GM12892 (cell line): ENCODE measurements around the gene CDC73.

Source experiments
- DNase-seq: peaks from one replicate; pipeline ENCODE4 v3.0.0; 2011; ENCODE audit not compliant: insufficient read length
- FAIRE-seq: peaks from 2 replicates; lab custom pipeline; 2011; peaks lifted over from hg19 to GRCh38; lab: Jason Lieb, UNC
- POLR2A ChIP-seq: IDR thresholded peaks from 2 replicates; pipeline ENCODE4 v1.6.1; 2011; ENCODE audit warnings: low read depth, low read length, control low read depth
- POLR2AphosphoS5 ChIP-seq: IDR thresholded peaks from 2 replicates; pipeline ENCODE4 v1.6.1; 2011; ENCODE audit warnings: low read depth, low read length, control low read depth
- TAF1 ChIP-seq: IDR thresholded peaks from 2 replicates; pipeline ENCODE4 v1.6.1; 2011; ENCODE audit warnings: low read depth, mild to moderate bottlenecking, control low read depth, low read length, borderline replicate concordance

The CDC73 gene

DNA sequence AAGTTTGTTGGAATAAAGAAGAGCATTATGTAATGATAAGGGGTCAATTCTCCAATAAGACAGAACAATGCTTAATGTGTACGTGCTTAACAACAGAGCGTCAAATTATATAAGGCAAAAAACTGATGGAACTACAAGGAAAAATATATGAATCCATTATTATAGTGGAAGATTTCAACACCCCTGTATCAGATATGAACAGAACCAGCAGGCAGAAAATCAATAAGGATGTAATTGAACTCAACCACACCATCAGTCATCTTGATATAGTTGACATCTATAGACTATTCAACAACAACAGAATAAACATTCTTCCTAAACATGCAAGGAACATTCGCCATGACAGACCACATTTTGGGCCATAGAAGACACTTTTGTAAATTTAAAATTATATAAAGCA is 3.6 kb upstream of the CDC73 start:
- no peak for DNase-seq
- TF ChIP-seq POLR2A (no peak), POLR2AphosphoS5 (no peak), TAF1 (no peak)
- FAIRE-seq, result no peak

- FAIRE-seq, result no peak
- no peak for TF ChIP-seq POLR2AphosphoS5
- no peak for TF ChIP-seq POLR2A
- no peak for TF ChIP-seq TAF1
- DNase-seq, result no peak
Observed at GRCh38 chr1:193118803-193119730, 2.8 kb upstream of the CDC73 start.

- no peak for DNase-seq
- no peak for TF ChIP-seq TAF1
- TF ChIP-seq POLR2A, result no peak
- no peak for TF ChIP-seq POLR2AphosphoS5
- FAIRE-seq, result no peak
Observed at GRCh38 chr1:193120604-193121166, 1.1 kb upstream of the CDC73 start.

GRCh38 chr1:193123751-193124150 is 1.9 kb downstream of the CDC73 start:
- no peak for DNase-seq
- no peak for FAIRE-seq
- no peak for TF ChIP-seq POLR2AphosphoS5
- no peak for TF ChIP-seq POLR2A
- TF ChIP-seq TAF1, result no peak

GRCh38 chr1:193125369-193125768 is 3.5 kb downstream of the CDC73 start:
- TF ChIP-seq TAF1, result no peak
- TF ChIP-seq POLR2AphosphoS5, result no peak
- TF ChIP-seq POLR2A, result no peak
- no peak for DNase-seq
- FAIRE-seq, result no peak

DNA sequence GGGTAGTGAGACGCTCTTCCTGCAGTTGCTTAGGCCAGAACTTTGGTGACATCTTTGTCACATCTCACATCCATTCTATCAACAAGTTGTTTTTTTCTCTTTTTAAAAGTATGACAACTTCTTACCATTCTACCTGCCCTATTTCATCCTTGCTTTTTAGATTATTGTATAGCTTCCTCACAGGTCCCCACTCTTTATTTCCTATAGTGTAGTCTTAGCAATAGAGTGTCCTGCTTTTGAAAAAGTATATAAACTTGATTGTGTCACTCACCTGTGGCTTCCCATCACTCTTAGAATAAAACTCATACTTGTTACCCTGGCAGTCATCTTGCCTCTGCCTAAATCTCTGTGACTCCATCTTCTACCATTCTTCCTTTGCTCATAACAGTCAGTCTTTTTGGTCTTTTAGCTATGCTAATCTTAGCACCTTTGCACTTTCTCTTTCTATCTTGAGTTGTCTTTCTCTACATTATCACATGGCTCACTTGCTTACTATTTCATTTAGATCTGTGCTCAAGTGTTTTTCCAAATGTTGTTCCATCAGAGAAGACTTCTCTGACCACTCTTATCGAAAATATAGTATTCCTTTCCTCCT is 9.5 kb downstream of the CDC73 start:
- TF ChIP-seq TAF1 (no peak), POLR2AphosphoS5 (no peak), POLR2A (no peak)
- DNase-seq (no peak), FAIRE-seq (no peak)

DNA sequence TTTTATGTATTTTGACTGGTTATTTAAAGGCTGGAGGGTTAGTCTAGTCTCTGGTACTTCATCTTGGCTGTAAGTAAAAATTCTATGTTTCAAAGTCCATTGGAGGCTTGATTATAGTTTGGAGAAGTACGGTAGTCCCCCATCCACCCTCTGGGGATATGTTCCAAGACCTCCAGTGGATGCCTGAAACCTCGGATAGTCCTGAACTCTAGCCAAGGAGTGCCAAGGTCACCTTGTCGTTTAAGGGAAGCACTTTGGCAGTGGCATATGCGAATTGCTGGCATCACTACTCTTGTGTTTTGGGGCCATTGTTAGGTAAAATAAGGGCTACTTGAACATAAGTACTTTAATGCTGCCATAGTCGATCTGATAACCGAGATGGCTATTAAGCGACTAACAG is 18.4 kb downstream of the CDC73 start:
- DNase-seq (no peak), FAIRE-seq (no peak)
- TF ChIP-seq TAF1, result no peak
- TF ChIP-seq POLR2A, result no peak
- TF ChIP-seq POLR2AphosphoS5, result no peak

- TF ChIP-seq POLR2A (no peak), POLR2AphosphoS5 (no peak), TAF1 (no peak)
- no peak for DNase-seq
- no peak for FAIRE-seq
Observed at GRCh38 chr1:193141804-193142203, 20.0 kb downstream of the CDC73 start.

DNA sequence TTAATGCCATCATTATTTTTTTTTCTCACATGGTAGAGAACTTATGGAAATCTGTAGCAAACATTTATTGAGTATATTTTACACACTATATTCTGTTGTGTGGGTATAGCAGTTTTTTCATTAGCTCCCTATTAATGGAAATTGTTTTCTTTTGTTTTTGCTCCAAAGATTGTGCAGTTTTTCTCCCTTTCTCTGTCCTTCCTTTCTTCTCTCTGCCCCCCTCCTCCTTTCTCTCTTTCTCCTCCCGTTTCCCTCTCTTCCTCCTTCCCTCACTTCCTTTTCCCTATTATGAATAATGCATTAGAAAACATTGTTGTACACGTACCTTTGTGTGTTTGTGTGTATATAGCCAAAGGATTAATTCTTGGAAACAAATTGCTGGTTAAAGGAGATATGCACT is 20.6 kb downstream of the CDC73 start:
- no peak for FAIRE-seq
- DNase-seq, result no peak
- no peak for TF ChIP-seq POLR2A
- no peak for TF ChIP-seq POLR2AphosphoS5
- TF ChIP-seq TAF1, result no peak

DNA sequence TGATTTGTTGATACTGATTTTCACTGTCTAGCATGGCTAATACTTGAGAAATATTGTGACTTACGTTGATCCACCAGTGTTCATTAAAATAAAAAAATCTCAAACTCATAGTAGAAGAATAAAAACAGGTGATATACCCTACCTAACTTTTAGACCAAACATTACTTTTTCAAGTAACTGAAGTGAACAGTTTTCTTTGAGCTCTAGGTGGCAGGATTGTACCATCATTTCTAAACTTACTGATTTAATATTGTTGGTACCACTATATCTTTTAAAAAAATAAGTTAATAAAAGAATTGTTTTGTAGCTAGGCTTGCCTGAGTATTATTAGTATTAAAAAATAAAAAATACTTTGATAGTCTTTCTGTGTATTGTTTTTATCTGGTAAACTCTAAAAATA is 21.5 kb downstream of the CDC73 start:
- FAIRE-seq (no peak), DNase-seq (no peak)
- TF ChIP-seq POLR2AphosphoS5 (no peak), TAF1 (no peak), POLR2A (no peak)

- FAIRE-seq, result no peak
- DNase-seq, result no peak
- TF ChIP-seq TAF1, result no peak
- no peak for TF ChIP-seq POLR2A
- TF ChIP-seq POLR2AphosphoS5, result no peak
Observed at GRCh38 chr1:193144361-193144938, 22.6 kb downstream of the CDC73 start.

DNA sequence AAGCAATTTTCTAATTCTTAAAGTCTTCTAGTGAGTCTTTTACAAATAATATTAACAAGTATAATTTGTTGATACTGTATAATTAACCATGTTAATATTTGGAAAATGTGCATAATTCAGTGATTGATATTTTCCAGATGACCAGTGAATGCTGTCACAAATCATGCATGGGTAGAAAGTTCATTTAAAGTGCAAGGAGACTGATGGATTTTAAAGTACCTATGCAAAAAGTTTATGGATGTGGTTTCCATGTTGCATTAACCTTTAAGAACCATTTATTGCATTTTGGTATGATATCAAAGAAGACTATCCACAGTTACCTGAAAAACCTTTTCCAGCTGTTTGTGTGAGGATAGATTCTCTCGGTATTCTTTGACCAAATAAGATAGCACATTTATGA is 23.2 kb downstream of the CDC73 start:
- DNase-seq (no peak), FAIRE-seq (no peak)
- no peak for TF ChIP-seq TAF1
- no peak for TF ChIP-seq POLR2AphosphoS5
- no peak for TF ChIP-seq POLR2A

GRCh38 chr1:193156117-193156821 is 34.4 kb downstream of the CDC73 start:
- FAIRE-seq, result peak; percentile 33
- DNase-seq, result no peak
- TF ChIP-seq TAF1, result no peak
- no peak for TF ChIP-seq POLR2A
- no peak for TF ChIP-seq POLR2AphosphoS5
